GM18951 (cell line): ENCODE measurements around the gene NDUFA7.
"Not testable (repeated sequence)": the region's sequence is repeated elsewhere in the genome, so short reads cannot be mapped to it uniquely, and the experiment has no call there.

Source experiments
- POLR2A ChIP-seq: IDR thresholded peaks from 4 replicates; pipeline ENCODE4 v1.6.1; 2011; ENCODE audit warnings: mild to moderate bottlenecking; ENCODE audit not compliant: insufficient read length, insufficient read depth; ENCODE audit errors: extremely low read depth
- in situ Hi-C: fragments of 300-500 bp; cut with MboI; formaldehyde crosslinking; loops from one replicate; pipeline ENCODE4 v1.12.0; 2022; ENCODE audit warnings: low sequenced_read_pairs, mixed read lengths, inconsistent platforms; ENCODE audit not compliant: unreplicated experiment

The NDUFA7 gene

DNA sequence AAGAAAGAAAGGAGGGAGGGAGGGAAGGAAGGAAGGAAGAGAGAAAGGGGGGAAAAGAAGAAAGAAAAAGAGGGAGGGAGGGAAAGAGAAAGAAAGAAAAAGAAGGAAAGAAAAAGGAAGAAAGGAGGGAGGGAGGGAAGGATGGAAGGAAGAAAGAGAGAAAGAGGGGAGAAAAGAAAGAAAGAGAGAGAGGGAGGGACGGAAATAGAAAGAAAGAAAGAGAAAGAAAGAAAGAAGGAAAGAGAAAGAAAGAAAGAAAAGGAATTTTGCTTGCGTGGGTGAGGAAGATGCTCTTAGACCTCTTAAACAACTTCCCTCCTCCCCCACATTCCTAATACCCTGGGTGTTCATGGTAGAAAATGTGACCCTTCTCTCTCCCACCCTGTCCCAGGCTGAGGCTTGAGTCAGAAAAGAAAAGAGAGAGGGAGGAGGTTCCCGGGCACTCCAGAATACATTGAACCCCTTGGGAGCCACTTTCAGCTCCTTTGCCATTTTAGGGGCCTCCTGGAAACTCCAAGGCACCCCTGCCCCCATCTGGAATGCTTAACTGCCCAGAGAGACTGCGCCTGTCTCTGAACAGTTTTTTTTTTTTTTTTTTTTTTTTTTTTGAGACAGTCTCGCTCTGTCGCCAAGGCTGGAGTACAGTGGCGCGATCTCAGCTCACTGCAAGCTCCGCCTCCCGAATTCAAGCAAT, 31.1 kb upstream of the NDUFA7 start:
- no peak for TF ChIP-seq POLR2A
- in situ Hi-C loops = no loop called here

DNA sequence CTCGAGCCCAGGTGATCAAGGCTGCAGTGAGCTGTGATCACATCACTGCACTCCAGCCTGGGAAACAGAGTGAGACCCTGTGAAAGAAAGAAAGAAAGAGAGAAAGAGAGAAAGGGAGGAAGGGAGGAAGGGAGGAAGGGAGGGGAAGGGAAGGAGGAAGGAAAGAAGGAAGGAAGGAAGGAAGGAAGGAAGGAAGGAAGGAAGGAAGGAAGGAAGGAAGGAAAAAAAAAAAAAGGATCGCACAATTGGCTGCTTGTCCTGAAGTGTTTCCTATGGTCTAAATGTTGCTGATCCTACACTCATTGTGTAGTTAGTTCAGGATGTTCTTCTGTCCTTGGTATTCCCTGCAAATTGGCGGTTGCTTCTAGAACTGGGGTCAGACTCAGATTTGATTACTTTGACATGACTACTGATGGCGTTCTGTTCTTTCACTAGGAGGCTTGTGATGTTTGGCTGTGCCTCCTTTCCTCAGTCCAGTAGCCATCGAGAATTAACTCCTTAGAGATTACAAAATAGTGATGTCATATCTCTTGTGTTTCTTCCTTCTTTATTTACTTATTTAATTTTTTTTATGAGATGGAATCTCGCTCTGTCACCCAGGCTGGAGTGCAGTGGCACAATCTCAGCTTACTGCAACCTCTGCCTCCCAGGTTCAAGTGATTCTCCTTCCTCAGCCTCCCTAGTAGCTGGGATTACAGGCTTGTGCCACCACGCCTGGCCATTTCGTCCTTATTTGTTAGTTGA, 28.6 kb upstream of the NDUFA7 start:
- in situ Hi-C loops = not testable (repeated sequence)

DNA sequence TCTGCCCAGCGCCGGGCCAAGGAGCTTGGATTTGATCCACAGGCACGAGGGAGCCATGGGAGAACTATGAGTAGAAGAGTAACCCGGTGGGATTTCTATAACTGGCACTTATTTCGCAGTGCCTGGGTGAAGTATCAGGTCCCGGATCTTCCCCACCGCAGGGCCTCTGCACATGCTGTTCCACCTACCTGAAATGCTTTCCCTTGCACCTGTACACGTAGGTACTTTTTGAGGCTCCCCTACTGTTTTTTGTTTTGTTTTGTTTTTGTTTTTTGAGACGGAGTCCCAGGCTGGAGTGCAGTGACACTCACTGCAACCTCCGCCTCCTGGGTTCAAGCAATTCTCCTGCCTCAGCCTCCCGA, 22.3 kb upstream of the NDUFA7 start:
- in situ Hi-C loops = no loop called here
- TF ChIP-seq POLR2A = no peak

DNA sequence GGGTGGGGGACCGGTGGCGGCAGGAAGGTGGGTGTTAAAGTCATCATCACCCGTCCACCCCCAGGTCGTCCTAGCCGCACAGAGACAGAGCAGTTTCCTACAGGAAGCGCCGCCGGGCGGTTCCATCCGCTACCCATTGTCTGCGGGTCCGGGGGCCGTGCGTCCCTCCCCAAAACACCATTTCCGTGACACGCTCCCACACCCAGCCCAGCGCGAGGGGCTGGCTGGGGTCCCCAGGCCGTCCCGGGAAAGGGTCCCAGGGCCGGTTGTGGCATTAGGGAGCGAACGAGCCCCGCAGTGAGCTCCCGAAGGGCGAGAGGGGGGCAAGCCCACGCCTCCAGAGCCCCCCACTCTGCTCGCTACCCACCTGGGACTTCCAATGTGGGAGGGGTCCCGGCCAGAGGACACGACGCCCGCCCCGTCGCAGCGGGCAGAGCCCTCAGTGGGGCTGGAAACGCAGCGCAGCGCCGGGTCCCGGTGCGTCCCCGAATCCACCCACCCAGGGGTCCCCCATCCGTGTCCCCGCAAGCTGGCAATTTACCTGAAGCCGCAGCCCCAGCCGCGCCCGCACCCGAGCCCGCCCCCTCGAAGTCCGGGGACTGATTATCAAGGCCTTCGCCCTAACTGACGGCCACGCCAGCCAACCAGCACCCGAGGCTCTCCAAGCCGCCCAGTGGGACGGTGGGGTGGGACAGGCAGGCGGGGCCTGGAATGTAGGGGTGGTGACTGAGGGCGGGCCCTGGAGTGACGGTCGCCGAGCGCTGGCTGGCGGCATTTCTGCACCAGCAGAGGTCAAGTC, 21.7 kb upstream of the NDUFA7 start, which contains the start of gene KANK3:
TSS of gene KANK3 (minus strand) at position 579 of the 799 bp plus-strand sequence. CDS start 5,434 bp downstream, outside the sequence.
- TF ChIP-seq POLR2A = no peak
- in situ Hi-C loops = no loop called here

DNA sequence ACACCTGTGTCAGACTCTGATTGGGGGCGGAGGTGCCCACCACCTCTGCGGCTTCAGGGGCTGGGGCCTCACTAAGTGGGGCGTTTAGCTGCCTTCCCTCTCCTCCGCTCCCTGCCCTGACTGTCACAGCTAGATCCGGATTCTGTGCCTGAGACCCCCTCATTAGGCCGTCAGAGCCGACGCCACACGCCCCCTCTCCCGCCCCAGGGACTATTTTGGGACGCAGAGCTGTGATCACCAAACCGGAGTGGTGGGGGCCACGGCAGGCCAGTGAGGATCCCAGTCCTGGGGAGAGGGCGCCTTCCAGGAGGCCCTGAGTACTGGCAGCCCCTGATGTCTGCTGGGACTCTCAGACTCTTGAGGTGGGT, 21.1 kb upstream of the NDUFA7 start:
- in situ Hi-C loops = no loop called here
- TF ChIP-seq POLR2A = no peak

DNA sequence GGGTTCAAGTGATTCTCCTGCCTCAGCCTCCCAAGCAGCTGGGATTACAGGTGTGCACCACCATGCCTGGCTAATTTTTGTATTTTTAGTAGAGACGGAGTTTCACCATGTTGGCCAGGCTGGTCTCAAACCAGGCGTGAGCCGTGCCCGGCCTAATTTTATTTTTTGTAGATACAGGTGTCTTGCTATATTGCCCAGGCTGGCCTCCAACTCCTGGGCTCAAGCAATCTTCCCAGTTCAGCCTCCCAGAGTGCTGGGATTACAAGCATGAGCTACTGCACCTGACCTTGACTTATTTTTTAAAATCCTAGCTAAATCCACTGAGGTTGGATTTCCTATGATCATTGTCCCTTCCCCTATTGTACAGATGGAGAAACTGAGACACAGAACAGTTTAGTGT, 20.3 kb upstream of the NDUFA7 start:
- in situ Hi-C loops = not testable (repeated sequence)

- TF ChIP-seq POLR2A = no peak
- in situ Hi-C loops = no loop called here
Observed at GRCh38 chr19:8340341-8341096, 19.3 kb upstream of the NDUFA7 start.

- in situ Hi-C loops = no loop called here
- TF ChIP-seq POLR2A = no peak
Observed at GRCh38 chr19:8338835-8339234, 17.7 kb upstream of the NDUFA7 start.

DNA sequence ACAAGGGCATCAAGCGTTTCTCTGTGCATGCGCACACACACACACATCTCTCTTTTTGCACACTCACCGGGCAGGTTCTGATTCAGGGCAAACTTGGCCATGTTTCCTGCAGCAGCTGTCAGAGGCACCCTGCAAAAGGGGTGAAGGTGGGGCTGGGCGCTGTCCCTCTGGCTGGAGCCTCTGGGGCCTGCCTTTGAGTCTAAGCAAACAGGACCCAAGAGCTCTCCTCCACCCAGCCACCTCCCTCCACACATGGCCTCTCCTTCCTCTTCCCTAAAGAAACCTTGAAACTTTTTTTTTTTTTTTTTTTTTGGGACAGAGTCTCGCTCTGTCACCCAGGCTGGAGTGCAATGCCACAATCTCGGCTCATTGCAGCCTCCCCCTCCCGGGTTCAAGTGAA, 16.6 kb upstream of the NDUFA7 start:
- in situ Hi-C loops = no loop called here
- TF ChIP-seq POLR2A = no peak

GRCh38 chr19:8336660-8337059, 15.5 kb upstream of the NDUFA7 start:
- no peak for TF ChIP-seq POLR2A
- in situ Hi-C loops = no loop called here

DNA sequence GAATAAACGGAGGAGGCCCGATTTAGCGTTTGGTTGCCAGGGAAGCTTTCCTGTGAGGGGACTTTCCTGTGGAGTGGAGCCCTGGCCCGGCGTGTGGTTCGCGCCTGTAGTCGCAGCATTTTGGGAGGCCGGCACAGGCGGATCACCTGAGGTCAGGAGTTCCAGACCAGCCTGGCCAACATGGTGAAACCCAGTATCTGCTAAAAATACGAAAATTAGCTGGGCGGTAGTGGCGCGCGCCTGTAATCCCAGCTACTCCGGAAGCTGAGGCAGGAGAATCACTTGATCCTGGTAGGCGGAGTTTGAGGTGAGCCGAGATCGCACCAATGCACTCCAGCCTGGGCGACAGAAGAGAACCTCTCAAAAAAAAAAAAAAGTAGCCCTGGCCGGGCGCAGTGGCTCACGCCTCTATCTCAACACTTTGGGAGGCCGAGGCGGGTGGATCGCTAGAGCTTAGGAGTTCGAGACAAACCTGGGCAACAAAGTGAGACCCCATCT, 14.9 kb upstream of the NDUFA7 start:
- no peak for TF ChIP-seq POLR2A
- in situ Hi-C loops = no loop called here

- in situ Hi-C loops = no loop called here
- no peak for TF ChIP-seq POLR2A
Observed at GRCh38 chr19:8335343-8336071, 14.3 kb upstream of the NDUFA7 start.

DNA sequence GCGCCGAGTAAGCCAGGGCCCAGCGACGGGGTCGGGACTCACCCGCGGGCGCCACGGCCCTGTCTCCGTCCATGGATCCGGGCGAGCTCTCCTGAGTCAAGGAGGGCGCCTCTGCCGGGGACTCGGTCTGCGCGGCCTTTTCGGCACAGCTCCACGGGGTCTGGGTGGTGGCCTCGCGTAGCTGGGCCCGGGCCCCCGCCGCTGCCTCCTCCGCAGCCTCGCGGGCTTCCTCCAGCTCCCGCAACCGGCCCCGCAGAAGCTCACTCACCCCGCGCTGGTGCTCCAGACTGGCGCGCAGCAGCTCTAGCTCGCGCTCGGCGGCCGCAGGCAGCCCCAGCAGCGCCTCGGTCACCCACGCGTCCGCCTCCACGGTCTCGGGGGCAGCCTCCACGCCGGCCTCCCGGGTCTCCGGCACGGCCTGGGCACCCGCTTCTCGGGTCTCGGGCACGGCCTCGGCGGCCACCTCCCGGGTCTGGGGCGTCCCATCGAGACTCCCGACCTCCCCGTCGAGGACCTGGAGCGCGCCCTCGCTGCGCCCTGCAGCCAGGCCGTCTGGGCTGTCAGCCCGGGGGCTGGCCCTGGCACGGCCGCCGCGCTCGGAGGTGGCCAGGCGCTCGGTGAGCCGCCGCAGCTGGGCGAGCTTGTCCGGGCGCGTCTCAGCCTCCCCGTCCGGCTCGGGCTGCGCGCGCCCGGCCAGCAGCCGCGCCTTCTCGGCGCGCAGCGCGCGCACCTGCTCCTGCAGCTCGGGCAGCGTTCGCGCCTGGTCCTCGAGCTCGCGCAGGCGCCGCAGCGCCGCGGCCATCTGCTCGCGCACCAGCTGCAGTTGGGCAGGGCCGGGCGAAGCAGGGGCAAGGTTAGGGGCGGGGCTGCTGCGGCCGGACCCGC, 13.5 kb upstream of the NDUFA7 start:
- TF ChIP-seq POLR2A = no peak
- in situ Hi-C loops = no loop called here
